RWPE1 (cell line): ENCODE measurements around the gene C14orf180.

Experiments used
- CTCF ChIA-PET: fragments of 350-600 bp; sonication (Branson Sonifier 250); formaldehyde crosslinking; extraction: SDS; loops from one replicate; lab custom pipeline; 2021; lab: Yijun Ruan, JAX
- POLR2A ChIA-PET: fragments of 400-600 bp; formaldehyde crosslinking; extraction: SDS; loops from one replicate; lab custom pipeline; 2020; ENCODE audit warnings: antibody characterized with exemption; ENCODE audit not compliant: low non-redundant PET; lab: Yijun Ruan, JAX
- DNase-seq: peaks from one replicate; pipeline ENCODE4 v3.0.0; 2012; ENCODE audit warnings: low spot score
- H3K27ac ChIP-seq: fragments of 450-650 bp; 2 replicates; pipeline ENCODE4 v1.5.1; 2017
- TF ChIP-seq, protein P1 (sequence below): fragments of 450-650 bp; conservative IDR thresholded peaks from 2 replicates; pipeline ENCODE4 v1.5.1; 2017; ENCODE audit warnings: low read depth, mild to moderate bottlenecking

Gene C14orf180

DNA sequence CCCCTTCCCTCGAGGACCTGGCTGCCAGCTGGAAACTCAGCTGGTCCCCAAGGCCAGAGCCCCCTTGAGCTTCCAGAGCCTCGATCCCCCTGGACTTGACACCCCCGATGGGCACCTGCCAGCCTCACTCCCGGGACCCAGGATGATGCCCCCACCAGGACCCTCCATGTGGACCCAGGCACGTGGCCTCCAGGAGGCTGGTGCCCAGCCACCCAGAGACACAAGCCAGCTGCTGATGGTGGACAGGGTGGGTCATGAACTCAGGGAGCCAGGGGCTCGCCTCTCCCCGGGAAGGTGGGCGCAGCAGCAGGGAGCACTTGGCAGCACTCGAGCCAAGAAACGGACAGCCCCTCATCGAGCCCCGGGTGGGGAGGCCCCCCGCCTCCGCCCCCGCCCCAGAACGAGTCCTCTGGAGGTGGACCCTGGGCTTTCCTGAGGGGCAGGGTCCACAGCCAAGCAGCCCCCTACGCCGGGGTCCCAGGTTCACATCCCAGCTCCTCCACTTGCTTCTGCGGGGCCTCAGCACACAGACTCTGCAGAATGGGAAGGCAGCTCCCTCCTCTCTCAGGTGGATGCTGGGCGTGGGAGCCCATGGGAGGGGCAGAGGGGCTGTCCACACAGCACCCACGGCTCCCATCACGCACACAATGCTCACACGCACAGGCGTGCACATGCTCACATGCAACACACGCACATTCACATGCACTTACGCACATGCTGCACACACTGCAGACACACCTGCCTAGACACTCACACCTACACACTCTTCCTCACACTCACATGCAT lies 12.1 kb downstream of the C14orf180 start:
- ChIA-PET POLR2A (no interaction called here), CTCF (no interaction called here)
- no peak overlapping the region for H3K27ac ChIP-seq
- DNase-seq = no peak
- TF ChIP-seq, protein P1, sequence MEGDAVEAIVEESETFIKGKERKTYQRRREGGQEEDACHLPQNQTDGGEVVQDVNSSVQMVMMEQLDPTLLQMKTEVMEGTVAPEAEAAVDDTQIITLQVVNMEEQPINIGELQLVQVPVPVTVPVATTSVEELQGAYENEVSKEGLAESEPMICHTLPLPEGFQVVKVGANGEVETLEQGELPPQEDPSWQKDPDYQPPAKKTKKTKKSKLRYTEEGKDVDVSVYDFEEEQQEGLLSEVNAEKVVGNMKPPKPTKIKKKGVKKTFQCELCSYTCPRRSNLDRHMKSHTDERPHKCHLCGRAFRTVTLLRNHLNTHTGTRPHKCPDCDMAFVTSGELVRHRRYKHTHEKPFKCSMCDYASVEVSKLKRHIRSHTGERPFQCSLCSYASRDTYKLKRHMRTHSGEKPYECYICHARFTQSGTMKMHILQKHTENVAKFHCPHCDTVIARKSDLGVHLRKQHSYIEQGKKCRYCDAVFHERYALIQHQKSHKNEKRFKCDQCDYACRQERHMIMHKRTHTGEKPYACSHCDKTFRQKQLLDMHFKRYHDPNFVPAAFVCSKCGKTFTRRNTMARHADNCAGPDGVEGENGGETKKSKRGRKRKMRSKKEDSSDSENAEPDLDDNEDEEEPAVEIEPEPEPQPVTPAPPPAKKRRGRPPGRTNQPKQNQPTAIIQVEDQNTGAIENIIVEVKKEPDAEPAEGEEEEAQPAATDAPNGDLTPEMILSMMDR = no peak

- TF ChIP-seq, protein P1 = no peak
- H3K27ac ChIP-seq = no peak overlapping the region
- CTCF ChIA-PET = no interaction called here
- DNase-seq = no peak
- POLR2A ChIA-PET = no interaction called here
These were observed 12.7 kb downstream of the C14orf180 start for GRCh38 chr14:104592292-104592672.

DNA sequence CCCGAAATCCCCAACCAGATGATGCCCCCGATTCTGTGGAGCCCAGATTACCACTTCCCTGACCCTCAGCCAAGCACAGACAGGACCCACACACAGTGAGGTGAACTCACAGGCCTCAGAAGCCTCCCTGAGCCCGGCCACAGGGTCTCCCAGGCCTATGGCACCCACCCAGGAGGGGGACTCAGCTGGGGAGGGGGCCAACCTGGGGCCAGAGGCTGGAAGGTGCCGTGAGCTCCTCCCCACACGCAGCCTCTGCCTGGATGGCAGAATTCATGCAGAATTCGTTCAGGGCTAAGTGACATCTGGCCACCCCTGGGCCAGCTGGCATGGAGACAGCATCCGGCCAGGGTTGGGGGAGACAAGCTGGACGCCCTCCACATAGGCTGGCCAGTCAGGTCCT lies 13.2 kb downstream of the C14orf180 start:
- no peak for DNase-seq
- no peak overlapping the region for H3K27ac ChIP-seq
- TF ChIP-seq, protein P1 = no peak
- ChIA-PET CTCF (no interaction called here), POLR2A (no interaction called here)

- CTCF ChIA-PET = no interaction called here
- DNase-seq = no peak
- POLR2A ChIA-PET = no interaction called here
- TF ChIP-seq, protein P1 = no peak
- no peak overlapping the region for H3K27ac ChIP-seq
These were observed 13.7 kb downstream of the C14orf180 start for GRCh38 chr14:104593241-104593701.

GRCh38 chr14:104593710-104594136 lies 14.2 kb downstream of the C14orf180 start:
- CTCF ChIA-PET = interaction anchor here (0.6 kb wide), 1 partner anchor 286 kb away, joined by 3 read pairs; no protein-coding TSS in a partner anchor
- POLR2A ChIA-PET = no interaction called here
- TF ChIP-seq, protein P1 = no peak
- DNase-seq = no peak
- no peak overlapping the region for H3K27ac ChIP-seq

GRCh38 chr14:104594310-104595046 lies 14.9 kb downstream of the C14orf180 start:
- ChIA-PET POLR2A (no interaction called here), CTCF (interaction anchor here (0.6 to 1.2 kb wide), 3 partner anchors 30 to 287 kb away, joined by 3 to 8 read pairs (median 6); no protein-coding TSS in a partner anchor)
- TF ChIP-seq, protein P1 = no peak
- DNase-seq = no peak
- no peak overlapping the region for H3K27ac ChIP-seq
